Activated CD8-positive, alpha-beta memory T cell treated with anti-CD3 and anti-CD28 coated beads, Interleukin-2, amount 50 U/mL, for 1 hour (primary cell): ENCODE measurements around the gene DGKG.

Experiments used
- DNase-seq: peaks from one replicate; pipeline ENCODE4 v3.0.0-alpha.2; 2020; ENCODE audit errors: extremely low read depth

Gene DGKG

DNA sequence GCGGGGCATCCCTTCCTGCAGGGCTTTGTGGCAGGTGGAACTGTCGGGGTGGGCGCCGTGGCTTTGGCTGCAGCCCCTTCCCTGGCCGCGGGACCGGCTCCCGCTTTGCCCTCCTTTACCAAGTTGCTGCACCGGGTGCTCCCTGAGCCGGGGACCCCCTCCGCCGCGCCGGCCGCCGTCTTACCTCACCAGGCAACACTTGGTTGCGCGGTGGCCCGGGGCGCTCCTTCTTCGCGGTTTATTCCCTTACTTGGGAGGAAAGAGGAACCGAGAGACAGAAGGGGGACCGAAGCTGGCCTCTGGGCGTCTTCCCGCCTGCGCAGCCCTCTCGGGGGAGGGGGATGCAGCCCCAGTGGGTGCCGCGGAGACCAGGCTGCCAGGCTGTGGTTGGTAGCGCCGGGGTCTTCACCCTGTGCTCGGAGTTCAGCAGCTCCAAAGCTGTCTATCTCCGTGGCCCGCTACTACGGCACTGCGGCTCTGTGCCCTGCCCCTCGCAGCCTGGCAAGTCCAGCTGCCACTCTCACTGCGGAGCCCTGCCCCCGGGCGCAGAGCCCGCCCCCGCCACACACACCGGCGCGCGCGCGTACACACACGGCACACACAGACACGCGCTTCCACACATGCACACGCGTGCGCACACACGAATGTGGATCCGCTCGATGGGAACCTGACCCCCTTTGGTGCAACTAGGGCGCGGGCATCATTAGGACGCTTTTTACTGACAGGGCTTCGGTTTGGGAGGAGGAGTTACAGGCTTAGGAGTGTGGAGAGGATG is at the start of gene DGKG:
DGKG (minus strand) TSS at position 473 of the 775 bp plus-strand sequence. CDS start 41,775 bp downstream, outside the sequence.
- no peak for DNase-seq

DNA sequence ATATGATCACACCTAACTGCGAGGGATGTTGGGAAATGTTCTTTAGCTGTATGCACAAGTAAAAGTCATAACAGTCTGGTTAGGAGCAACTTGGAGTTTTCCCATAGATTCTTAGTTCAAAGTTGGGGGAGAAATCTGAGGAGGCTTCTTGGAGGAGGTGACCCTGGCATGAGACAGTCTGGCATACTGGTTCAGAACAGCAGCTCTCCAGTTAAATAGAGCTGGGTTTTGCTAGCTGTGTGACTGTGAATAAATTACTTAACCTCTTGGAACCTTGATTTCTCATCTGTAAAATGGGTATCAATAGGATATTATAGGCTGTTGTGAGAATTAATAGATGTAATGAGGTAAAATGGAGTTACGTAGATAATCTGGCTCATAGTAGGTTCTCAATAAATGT is 49.1 kb upstream of the DGKG start:
- no peak for DNase-seq

DNA sequence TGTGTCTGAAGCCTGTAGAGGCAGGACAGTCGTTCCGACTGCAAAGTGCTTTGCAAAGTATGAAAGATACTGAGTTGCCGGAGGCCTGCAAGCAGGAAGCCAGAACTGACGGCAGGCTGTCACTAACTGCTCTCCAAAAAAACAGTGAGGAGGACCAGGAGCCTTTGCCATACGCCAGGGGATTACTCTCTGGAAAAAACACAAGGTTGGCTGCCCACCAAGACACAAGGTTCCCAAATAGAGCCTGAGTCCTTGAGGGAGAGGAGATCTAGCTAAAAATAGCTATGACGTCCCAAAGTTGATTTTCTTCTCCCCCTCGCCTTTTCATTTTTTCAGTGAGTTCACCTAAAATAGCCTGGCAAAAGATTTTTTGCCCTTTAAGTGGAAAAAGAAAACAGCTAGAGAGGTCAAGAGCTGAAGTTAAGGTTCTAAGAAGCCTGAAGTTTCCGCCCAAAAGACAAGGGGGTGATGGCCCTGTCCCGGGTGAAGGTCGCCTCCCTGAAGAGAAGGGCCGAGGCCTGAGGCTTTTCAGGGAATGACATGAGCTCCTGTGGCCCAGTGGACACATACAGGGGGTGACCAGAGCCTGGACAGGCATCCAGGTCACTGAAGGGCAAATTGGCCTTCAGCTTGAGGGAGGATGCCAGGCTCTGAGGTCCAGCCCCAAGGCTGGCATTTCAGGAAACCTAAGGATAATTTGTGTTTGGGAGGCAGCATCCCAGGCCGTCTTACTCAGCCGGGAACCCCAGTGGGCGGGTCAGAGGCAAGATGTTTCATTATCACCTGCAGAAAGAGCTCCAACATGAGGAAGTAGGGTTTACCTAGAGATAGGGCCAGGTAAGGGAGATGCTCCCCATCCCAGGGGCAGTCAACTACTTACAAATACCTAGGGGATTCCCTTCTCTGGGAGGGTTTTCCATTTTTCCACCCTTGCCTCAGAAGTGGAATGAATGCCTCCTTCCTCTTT is 44.9 kb upstream of the DGKG start:
- no peak for DNase-seq

DNA sequence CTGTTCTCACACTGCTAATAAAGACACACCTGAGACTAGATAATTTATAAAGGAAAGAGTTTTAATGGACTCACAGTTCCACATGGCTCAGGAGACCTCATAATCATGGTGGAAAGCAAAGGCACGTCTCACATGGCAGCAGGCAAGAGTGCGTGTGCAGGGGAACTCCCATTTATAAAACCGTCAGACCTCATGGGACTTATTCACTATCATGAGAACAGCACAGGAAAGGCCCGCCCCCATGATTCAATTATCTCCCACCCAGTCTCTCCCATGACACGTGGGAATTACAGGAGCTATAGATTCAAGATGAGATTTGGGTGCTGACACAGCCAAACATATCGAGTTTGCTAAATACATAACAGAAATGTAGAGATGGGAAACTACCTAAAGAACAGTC is 39.5 kb upstream of the DGKG start:
- no peak for DNase-seq

DNA sequence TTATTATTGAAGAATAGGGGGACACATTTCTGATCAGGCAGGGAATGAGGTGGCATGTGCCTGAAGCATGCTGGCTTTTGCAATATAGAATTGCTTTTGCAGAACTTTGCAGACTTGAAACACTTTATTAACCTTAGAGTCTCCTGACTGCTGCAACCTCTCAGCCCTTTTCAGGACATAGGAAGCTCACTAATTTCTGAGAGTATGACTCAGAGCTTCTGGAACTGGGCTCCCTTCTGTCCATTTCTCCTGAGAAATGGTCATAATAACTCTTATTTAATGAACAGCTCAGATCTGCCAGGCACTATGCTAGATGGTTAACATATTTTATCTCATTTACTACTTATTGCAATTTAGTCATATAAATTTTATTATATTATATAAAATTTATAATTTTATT is 38.6 kb upstream of the DGKG start:
- DNase-seq: no peak

DNA sequence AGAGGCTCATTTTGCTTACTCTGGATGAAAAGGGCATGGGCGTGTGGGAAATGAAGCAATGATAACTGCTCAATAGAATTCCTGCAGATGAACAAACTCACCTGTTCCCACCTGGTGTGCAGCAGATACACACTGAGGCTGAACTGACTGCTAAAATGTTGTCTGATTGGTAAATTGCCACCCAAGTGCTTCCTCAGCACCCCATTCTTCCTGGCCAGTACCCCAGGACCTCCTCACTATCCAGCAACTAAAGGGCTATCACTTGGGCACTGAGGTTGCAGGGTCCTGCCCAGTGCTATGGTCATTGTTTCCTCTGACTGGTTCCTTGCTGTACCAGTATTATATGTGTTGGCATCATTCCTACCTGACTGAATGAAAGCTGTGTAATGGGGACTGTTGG is 38.0 kb upstream of the DGKG start:
- no peak for DNase-seq

DNA sequence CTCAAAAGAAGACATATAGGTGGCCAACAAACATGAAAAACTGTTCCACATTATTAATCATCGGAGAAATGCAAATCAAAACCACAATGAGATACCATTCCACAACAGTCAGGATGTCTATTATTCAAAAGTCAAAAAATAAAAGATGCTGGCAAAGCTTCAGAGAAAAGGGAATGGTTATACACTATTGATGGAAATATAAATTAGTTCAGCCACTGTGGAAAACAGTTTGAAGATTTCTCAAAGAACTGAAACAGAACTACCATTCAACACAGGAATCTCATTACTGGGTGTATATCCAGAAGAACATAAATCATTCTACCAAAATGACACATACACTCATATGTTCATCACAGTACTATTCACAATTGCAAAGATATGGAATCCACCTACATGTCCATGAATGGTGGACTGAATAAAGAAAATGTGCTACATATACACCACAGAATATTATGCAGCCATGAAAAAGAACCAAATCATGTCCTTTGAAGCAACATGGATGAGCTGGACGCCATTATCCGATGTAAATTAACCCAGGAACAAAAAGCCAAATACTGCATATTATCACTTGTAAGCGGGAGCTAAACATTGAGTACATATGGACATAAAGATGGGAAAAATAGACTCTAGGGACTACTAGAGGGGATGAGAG is 32.7 kb upstream of the DGKG start:
- no peak for DNase-seq

DNA sequence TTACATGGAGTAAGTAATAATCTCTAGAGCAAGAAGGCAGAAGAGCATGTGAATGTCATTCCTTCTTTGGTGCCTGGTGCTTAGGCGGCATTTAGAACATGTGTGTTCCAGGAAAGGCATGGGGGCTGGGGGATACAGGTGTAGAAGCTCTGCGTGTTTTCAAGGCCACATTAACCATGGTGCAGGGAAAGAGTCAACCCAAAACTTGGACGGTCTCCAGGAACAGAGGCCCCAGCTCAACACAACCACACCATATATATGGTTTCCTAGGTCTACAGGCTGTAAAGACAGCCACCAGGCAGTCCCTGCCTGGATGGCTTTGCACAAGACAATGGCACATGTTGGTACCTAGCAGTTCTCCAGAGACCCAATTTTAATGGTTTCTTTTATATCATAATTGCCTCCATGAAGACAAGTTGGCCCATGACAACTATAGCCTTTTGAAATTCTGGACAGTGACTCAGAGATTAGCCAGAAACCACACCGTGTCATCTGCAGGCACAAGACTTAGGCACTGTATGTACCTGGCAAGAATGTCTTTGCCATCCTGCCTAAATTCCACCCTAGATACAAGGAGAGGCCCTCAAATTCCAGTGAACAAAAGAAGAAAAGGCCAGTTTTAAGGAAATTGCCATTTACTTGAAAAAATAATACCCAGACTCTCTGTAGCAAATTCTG is 25.0 kb upstream of the DGKG start:
- DNase-seq: no peak

DNA sequence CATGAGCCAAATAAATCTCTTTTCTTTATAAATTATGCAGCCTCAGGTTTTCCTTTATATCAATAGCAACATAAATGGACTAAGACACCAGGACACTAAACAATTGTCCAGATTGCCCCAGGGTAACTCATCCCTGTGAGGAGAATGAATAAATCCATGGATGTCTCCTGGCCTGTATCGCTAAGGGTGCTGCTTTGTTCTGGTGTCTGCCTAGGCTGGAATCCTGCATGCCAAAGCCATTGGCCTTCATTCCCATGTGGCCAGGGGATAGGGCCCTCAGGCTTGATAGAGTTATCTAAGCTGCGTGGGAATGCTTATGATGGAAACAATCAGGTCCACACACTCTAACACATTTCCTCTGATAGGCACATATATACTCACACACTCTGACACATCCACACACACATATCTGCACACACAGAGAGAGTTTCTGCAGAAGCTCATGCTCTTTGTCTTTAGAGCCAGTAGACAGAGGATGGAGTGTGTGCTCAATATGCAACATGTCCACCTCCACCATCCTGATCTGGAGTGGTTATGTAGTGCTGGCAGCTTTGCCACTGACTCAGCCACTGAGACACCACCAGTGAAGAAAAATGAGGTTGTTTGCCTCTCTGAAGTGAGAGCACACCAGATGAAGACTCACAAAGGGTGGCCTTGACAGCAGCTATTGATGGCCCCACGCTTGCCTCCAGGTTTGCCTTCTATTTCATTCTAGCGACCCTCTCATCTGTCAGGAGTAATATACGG is 24.0 kb upstream of the DGKG start:
- no peak for DNase-seq

DNA sequence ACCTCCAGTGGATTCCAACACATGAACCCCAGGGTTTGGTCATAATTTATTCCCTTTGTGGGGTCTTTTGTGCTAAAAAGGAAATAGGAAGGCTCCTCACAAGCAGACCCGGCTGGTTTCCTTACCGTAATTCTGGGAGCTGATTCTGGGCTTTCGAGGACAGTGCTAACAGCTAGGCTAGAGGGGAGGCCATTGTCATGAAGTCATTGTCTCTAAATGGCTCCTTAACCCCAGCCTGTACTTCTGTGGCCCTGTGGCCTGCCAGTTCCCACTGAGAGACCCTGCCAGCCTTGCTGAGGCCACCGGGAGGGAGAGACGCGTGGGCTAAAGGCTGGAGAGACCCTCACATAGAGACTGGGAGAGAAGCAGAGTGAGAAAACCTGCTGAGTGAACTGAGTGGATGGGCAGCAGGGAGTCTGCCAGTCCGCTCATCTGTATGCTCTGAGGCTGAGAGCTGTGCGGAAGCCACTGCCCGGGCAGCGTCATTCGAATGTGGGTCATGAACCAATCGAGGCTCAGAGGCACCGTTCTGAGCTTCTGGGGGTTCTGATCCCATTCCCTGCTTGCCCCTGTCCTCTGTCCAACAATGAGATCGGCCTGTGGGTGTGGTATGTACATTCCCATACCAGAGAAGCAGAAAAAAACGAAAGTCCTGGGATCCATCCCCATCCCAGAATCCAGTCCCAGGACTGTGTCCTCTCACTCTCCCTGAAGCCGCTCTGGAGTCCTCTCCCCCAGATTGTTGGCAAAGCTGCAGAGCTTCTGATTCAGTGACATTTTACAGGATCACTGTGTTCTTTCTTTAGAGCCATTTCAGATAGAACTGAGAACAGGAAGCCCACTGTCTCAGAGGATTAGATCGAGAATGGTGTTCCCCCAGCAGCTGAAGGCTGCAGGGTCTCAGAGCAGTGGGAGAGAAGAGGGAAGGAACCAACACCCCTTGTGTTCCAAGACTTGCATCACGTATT is 21.3 kb upstream of the DGKG start:
- DNase-seq: no peak

DNA sequence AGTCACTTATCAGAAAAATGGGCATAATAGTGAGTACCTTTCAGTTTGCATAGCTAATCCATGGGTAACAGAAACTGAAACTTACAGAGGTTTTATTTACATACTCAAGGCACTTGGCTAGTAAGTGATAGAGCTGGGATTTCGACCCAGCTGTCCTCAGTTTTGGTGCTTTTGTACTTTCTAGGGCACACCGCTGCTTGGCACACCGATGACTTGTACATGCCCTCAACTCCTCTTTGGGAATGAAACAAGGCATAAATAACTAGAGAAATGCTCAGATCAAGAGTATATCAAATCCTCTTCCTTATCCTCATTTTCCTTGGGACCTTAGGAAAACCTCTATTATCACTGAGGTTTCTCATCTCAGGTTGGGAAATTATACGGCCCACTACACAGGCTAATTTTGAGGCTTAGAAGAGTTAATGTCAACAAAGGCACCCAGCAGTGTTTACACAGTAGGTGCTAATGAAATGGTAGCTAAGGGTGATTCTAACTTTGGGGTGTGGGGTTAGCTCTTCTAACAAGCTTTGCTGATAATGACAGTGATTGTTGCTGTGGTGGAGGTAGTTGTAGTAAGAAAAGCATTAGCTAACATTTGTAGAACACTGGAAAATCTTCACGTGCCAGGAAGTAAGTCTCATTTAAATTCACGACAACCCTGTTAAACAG is 20.3 kb upstream of the DGKG start:
- no peak for DNase-seq

DNA sequence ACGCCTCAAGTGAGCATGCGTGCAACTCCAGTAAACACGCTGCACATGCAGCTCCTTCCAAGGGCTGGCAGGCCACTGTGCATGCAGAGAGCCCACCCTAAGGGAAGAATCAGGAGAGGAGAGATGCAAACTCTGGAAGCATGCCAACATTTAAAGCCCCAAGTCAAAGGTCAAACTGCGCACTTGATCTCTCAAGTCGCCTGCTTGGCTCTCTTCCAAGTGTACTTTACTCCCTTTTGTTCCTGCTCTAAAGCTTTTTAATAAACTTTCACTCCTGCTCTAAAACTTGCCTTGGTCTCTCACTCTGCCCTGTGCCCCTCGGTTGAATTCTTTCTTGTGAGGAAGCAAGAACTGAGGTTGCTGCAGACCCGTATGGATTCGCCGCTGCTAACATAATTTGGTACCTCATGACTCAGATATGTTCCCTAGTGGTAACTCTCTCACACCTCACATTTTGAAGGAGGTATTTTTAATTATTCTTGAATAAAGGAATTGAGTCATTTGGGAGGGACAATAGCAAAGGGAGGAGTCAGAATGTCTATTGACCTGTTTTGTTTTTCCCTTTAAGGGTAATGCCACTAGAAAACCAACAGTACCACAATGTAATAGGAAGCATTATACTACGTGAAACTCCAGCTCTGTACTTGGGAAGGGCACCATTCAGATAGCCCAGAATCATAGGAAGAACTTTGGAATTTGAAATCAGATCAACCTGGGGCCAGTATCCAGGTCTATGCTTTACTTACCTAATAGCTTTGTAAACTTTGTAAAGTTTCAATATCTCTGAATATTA is 19.6 kb upstream of the DGKG start:
- no peak for DNase-seq

DNA sequence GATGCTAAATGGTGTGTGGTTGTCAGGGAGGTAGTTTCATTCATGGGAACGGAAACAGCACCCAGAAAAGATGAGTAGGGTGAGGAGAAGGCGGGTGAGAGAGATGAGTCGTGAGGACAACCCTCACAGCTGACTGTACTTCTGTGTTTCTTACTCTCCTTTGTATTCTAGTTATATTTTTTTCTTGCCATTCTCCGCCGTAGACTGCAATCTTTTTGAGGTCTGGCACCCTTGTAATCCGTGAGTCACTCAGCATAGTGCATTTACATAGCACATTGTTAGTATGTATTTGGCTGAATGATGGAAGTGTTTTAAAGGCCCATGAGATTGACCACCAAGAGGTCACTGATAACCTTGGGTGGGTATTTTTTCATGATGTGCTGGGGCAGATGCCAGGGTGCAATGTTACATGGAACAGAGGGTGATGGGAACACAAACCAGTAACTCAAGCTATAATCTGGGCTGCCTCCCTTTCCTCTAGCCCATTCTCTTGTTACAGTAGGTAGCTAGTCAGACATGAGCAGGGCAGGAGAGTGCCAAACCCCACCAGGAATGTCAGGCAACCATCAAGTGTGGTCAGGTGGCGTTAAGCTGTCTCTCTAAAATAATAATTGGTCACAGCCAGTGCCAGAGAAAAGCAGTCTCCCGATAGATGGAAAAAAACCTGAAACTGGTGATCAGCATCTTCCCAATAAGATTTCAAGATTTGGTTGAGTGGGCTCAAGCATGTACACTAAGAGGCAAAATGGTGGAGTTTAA is 18.8 kb upstream of the DGKG start:
- no peak for DNase-seq

DNA sequence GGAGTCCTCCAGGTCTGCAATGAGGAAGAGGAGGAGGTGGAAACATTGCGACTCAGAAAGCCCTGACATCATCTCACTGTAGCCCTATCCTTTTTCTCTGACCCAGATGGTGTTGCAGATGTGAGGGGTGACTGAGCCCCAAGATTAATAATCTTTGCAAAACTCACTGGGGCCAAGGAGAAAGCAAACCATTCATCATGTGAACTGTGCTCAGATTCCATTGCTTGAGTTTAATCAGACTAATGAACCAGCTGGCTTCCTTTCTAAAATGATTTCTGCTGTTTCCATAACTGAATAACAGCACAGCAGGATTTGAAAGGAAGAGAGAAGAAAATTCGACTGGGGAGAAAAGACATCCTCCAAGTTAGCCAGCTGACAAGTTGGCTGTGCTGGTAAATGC is 13.4 kb upstream of the DGKG start:
- no peak for DNase-seq

DNA sequence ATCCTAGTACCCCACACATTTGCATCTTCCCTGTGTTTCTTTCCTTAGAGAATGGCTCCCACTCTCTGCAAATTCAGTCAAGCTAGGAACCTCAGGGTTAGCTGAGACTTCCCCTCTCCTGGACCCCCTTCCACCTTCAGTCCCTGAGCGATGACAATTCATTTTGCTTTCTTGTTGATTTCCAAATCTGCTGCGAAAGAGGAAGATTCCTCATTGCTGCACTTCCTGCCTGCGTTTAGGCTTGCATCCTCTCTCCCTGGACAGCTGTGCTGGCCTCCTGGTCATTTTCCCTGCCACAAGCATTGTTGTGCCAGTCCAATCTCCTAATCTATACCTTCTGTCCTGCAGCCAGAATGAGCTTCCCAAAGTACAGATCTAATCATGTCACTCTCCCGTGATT is 12.3 kb upstream of the DGKG start:
- DNase-seq: no peak

DNA sequence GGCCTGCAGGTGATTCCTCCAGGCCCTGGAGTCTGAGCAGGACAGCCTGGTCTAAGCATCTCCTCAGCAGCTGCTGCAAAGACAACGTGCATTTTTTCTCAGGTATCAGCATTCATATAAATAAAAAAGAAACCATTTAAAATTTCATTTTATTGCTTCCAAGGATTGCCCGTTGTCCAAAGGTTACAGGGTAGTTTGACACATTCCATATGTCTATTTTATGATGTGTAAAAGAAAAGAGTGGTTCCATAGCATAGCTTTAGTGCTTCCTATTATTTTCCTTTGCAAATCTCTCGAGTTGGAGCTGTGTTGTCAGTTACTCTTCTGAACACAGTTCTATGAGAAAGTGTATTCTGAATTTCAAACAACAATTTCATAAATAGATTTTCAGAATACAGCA is 7.2 kb upstream of the DGKG start:
- DNase-seq: no peak

DNA sequence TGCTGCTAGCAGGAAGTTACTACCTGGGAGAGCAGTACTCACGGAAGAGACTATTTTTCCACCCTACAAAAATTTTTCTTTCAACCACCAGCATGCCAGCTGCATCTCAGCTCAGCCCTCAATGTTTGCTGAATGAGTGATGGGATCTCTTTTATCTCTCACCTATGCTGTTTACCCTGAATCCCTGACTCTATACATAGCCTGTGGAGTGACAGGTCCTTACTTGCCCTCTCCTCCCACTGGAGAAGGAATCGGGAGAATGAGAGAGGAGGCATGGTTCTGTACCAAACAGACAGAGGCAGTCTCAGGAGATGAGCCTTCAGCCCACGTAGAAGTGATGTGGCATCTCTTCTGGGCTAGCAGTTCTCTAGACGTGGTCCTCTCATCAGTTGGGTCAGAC is 6.7 kb upstream of the DGKG start:
- no peak for DNase-seq

DNA sequence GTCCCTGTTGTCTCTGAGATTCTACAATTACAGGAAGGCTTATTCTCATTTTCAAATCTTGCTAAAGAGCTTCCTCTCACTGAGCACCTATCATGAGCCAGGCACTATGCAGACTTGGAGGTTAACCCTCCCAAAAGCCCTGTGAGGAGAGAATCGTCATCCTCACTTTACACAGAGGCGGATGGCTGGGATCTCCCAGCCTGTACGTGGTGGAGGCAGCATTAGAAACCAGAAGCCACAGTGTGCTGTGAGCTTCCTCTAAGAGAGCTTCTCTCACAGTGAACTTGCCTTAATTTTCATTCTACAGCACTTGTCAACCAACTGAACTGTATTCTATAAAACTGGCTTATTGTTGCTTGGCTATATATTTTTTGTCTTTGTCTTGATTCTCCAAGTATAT is 6.1 kb upstream of the DGKG start:
- DNase-seq: no peak
